Measurements from ENCODE around the gene ALG13.

DNA sequence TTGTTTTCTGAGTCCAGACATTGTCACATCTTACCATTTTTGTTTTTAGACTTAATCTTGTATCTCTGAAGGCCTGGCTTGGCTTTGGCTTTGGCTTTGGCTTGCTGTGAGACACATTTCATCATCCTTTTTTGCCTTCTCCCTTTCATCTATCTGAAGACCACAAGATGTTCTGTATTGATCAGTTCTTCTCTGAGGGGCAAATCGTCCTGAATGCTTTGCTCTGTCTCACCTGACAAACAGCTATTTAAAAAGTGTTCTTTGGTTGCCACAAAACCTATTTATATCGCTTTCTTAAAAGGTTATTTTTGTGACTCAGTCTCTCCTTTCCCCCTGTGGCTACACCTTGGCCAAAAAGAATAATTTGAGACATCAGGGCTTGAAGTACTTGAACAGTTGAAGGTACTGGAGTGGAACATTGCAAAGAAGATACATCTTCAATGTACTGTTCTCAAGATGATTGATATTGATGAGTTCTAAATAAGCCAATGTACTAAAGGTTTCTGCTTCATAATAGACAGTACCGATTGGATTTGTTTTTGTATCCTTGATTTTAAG, 80.7 kb downstream of the ALG13 start:
- TF ChIP-seq, protein P1, sequence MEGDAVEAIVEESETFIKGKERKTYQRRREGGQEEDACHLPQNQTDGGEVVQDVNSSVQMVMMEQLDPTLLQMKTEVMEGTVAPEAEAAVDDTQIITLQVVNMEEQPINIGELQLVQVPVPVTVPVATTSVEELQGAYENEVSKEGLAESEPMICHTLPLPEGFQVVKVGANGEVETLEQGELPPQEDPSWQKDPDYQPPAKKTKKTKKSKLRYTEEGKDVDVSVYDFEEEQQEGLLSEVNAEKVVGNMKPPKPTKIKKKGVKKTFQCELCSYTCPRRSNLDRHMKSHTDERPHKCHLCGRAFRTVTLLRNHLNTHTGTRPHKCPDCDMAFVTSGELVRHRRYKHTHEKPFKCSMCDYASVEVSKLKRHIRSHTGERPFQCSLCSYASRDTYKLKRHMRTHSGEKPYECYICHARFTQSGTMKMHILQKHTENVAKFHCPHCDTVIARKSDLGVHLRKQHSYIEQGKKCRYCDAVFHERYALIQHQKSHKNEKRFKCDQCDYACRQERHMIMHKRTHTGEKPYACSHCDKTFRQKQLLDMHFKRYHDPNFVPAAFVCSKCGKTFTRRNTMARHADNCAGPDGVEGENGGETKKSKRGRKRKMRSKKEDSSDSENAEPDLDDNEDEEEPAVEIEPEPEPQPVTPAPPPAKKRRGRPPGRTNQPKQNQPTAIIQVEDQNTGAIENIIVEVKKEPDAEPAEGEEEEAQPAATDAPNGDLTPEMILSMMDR (IDR thresholded peaks at IDR 0.05; ENCODE audit: insufficient read depth, low read depth, low read length): no peak
- no peak for TF ChIP-seq EZH2 (IDR thresholded peaks at IDR 0.05; ENCODE audit: insufficient read depth, low read length)

Measured in astrocyte (in vitro differentiated cells and primary cell).